Psoas muscle (tissue), 8 donors: ENCODE results near the gene TEX54. TPM values are rescaled to one million over a fixed set of nuclear protein-coding genes. Genes with fewer than 3 reads are reported as not detected.

Experiments used
- ATAC-seq, 4 donors: fragments of 200-7000 bp; cut with Tn5 transposase; one replicate each; pipeline ENCODE4 v1.9.1; 2020; ENCODE audit warnings: moderate library complexity in 3 of 4, mild to moderate bottlenecking in 2 of 4
- DNase-seq, 2 donors: peaks; one replicate each; pipeline ENCODE4 v3.0.0-alpha.2; 2020
- H3K27ac ChIP-seq: fragments of 200-600 bp; one replicate; pipeline ENCODE4 v1.8.0; 2022
- H3K27me3 ChIP-seq, 3 donors: fragments of 200-600 bp in 1 of 3; one replicate each; pipeline versions ENCODE4 v1.6.1 to v1.8.0; 2013 to 2022; ENCODE audit warnings: low read length in 2 of 3, mild to moderate bottlenecking in 2 of 3, moderate library complexity in 1 of 3; ENCODE audit not compliant: insufficient read depth in 3 of 3
- H3K36me3 ChIP-seq, 2 donors: fragments of 200-600 bp in 1 of 2; one replicate each; pipeline versions ENCODE4 v1.6.1 to v1.8.0; 2013 to 2022; ENCODE audit warnings: low read depth in 1 of 2, mild to moderate bottlenecking in 1 of 2, moderate library complexity in 1 of 2; ENCODE audit not compliant: insufficient read depth in 1 of 2
- H3K4me1 ChIP-seq: fragments of 200-600 bp; one replicate; pipeline ENCODE4 v1.8.0; 2022
- H3K4me3 ChIP-seq: fragments of 200-600 bp; one replicate; pipeline ENCODE4 v1.8.0; 2022; ENCODE audit warnings: mild to moderate bottlenecking
- H3K9me3 ChIP-seq: fragments of 200-600 bp; one replicate; pipeline ENCODE4 v1.8.0; 2022
- CTCF ChIP-seq: fragments of 200-600 bp; IDR thresholded peaks from one replicate; pipeline ENCODE4 v1.8.0; 2022; ENCODE audit warnings: antibody characterized with exemption
- WGBS, 3 donors: extraction: QIAGEN DNeasy Blood & Tissue Kit; methylation state at CpG; one replicate each; pipeline versions ENCODE4 v1.1.6 to v1.1.7; 2013; 5-methylcytosine and 5-hydroxymethylcytosine counted together
- intact Hi-C, 2 donors: fragments of 100-400 bp; cut with DNase I; formaldehyde crosslinking; loops; one replicate each; pipeline versions ENCODE4 v1.11.0 to v1.14.2; 2022
- polyA plus RNA-seq, 3 donors: library from polyadenylated mRNA; stranded (reverse); fragments of 200-250 nt; gene quantifications; one replicate each; pipeline ENCODE4 v1.2.3, GENCODE V29; 2013
- total RNA-seq, 4 donors: library from RNA; stranded (reverse); fragmentation: NEBNext Ultra II Directional in 2 of 4; extraction: Animal tissue kit (Norgen Biotek cat#: 25700) in 2 of 4; gene quantifications; one replicate each; pipeline versions ENCODE4 v1.2.1 to v1.2.4, GENCODE V29; 2021 to 2023
- donor health status: healthy with polysubstance abuse.
- donor health status: DM: no; HTN: no; CAD: no; lungs with moderate emphysema.
- donor health status: Bipolar disorder and iron deficiency.
- donor health status: healthy.
- donor health status: DM: yes; HTN: yes; CAD: no.
- donor health status: DM: no; HTN: no; CAD: no.
- donor health status: DM: no; HTN: no; CAD: no.
- donor health status: DM: yes; HTN: yes; CAD: no.

The TEX54 gene
- total and polyA plus RNA-seq, 7 donors: not detected

DNA sequence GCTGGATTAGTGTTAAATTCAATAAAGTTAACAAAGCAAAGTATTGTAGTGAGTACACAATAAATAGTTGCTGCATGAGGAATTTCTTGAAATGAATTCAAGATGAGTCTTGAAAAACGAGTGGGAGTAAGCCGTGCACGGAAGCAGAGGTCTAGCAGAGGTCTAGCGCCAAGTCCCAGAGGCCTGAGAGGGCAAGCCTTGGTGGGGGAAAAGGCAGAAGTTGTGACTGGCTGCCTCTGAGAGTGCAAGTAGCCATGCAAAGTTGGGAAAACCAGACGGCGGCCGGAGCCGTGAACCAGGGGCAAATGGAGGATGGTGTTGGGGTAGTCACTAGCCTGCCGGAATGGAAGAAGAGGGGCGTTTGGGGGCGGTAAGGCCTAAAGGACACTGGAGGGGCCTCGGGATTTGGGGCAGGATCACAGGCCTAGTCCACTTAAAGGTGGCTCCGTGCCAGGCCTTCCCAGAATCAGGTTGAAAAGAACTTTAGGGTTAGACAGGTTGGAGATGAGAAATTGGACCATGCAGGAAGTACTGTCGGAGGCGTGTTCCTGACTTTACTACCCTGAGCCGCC lies 47.7 kb upstream of the TEX54 start:
- Histone ChIP-seq H3K4me3 (peak overlapping the region; percentile 99), H3K4me1 (peaks cover 41% of the 10 kb centered on the region), H3K36me3 (peaks cover 16 to 34% of the 10 kb centered on the region in 2 donors), H3K27me3 (no peaks in the 10 kb centered on the region), H3K9me3 (no peaks in the 10 kb centered on the region), H3K27ac (peak overlapping the region; percentile 100)
- TF ChIP-seq CTCF: no peak
- DNase-seq (peak in 1 of 2 donors; percentile 60), ATAC-seq (peak; percentile 14 to 30 (median 21))
- intact Hi-C loops: loop anchor here in 1 of 2 donors (2.0 kb wide), 1 partner anchor 40 kb away; no protein-coding TSS in a partner anchor
- WGBS, 3 donors: 0 to 1% (median 0%) methylated on average over 16 of the region's 16 CpGs

DNA sequence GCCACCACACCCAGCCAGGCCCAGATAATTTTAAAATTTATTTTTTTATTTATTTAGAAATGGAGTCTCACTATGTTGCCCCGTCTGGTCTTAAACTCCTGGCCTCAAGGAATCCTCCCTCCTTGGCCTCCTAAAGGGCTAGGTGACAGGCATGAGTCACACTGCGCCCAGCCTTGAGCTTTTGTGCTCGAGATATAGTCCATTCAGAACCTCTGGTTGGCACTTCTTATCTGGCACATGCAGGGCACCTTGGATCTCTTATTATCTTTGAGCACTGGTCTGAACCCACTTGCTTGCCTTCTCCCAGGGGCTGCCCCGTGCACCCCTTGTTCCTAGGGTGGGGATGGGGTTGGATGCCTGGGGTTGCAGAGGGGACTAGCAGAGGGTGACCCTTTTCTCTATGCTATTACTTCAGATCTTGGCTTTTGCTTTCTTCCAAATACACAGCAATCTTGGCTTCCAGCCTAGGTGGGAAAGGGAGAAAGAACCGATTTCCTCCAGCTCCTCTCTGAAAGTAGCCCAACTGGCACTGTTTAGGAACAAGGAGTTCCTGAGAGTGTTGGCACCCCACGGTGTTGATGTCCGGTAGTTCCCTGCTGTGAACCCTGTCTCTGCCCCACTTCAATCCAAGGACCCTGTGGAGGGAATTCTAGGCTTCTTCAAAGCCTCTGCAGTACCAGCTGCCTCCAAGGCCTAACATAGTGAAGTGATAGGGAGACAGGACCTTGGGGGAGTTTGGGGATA lies 46.8 kb upstream of the TEX54 start:
- TF ChIP-seq CTCF: no peak
- H3K27me3 ChIP-seq: no peaks in the 10 kb centered on the region
- no peak for ATAC-seq
- intact Hi-C loops: no loop called here
- peaks cover 12 to 25% of the 10 kb centered on the region in 2 donors for H3K36me3 ChIP-seq
- peak in 1 of 2 donors; percentile 27 for DNase-seq
- peak overlapping the region; percentile 99 for H3K4me3 ChIP-seq
- peak overlapping the region; percentile 100 for H3K27ac ChIP-seq
- 41 to 51% (median 41%) methylated on average over 7 of the region's 7 CpGs for WGBS, 3 donors
- H3K4me1 ChIP-seq: peaks cover 39% of the 10 kb centered on the region
- H3K9me3 ChIP-seq: no peaks in the 10 kb centered on the region

DNA sequence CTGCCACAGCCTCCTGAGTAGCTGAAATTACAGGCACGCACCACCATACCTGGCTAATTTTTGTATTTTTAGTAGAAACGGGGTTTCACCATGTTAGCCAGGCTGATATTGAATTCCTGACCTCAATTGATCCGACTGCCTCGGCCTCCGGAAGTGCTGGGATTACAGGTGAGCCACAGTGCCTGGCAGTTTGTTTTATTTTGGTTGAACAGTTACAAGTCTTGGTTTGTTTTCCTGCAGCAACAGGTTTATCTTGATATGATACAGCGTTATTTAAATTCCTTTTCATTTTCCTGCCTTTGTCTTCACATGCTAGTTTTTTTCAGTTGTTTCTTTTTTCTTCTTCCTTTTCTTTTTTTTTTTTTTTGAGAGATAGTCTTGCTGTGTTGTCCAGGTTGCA lies 44.1 kb upstream of the TEX54 start:
- Histone ChIP-seq H3K4me3 (no peak overlapping the region), H3K4me1 (peaks cover 14% of the 10 kb centered on the region), H3K27me3 (no peaks in the 10 kb centered on the region), H3K9me3 (no peaks in the 10 kb centered on the region), H3K36me3 (no peaks in the 10 kb centered on the region), H3K27ac (no peak overlapping the region)
- ATAC-seq: no peak
- DNase-seq: no peak
- 90 to 93% (median 92%) methylated on average over 6 of the region's 6 CpGs for WGBS, 3 donors
- intact Hi-C loops: no loop called here
- TF ChIP-seq CTCF: no peak

DNA sequence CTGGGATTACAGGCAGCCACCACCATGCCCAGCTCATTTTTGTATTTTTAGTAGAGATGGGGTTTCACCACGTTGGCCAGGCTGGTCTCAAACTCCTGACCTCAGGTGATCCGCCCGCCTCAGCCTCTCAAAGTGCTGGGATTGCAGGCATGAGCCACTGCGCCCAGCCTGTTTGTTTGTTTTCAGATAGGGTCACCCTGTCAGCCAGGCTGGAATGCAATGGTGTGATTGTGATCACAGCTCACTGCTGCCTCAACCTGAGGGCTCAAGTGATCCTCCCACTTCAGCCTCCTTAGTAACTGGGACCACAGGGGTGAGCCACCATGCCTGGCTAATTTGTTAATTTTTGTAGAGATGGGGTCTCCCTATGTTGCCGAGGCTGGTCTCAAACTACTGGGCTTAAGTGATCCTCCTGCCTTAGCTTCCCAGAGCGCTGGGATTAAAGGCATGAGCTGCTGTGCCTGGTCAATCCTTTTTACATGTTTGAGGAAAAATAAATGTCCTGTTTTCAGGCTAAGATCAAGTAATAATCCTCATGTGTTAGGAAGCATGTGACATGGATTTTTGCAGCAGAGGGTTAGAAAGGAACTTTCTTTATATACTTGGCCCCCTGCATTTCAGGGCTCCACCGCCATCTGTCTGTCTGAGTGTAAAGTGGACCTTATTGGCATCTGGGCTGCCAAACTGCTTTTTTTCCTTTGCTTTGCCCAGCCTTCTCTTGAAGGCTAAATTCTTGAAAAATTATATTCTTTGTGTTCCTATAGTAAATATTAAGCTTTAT lies 43.2 kb upstream of the TEX54 start:
- no peaks in the 10 kb centered on the region for H3K36me3 ChIP-seq
- ATAC-seq: no peak
- DNase-seq: no peak
- no peak for TF ChIP-seq CTCF
- peaks cover 14% of the 10 kb centered on the region for H3K4me1 ChIP-seq
- no peak overlapping the region for H3K27ac ChIP-seq
- H3K4me3 ChIP-seq: no peak overlapping the region
- no peaks in the 10 kb centered on the region for H3K9me3 ChIP-seq
- WGBS, 3 donors: 84 to 92% (median 88%) methylated on average over 5 to 7 of the region's 7 CpGs
- intact Hi-C loops: no loop called here
- H3K27me3 ChIP-seq: no peaks in the 10 kb centered on the region
